A673 (cell line): ENCODE data around the gene RASAL2. TPM values are rescaled to one million over a fixed set of nuclear protein-coding genes. Genes with fewer than 3 reads are reported as not detected.

ENCODE experiments used
- BruUV-seq: library from RNA; stranded (reverse); fragments of 400-500 nt; replicated peaks from 2 replicates; lab custom pipeline; 2021; lab: Mats Ljungman, UMichigan
- CTCF ChIA-PET: fragments of 300-600 bp; sonication (Branson Sonifier 250); formaldehyde crosslinking; loops from one replicate; lab custom pipeline; 2022; ENCODE audit warnings: antibody characterized with exemption; lab: Charles Lee
- POLR2A ChIA-PET: fragments of 300-600 bp; sonication (Branson Sonifier 250); formaldehyde crosslinking; loops from one replicate; lab custom pipeline; 2022; ENCODE audit warnings: antibody characterized with exemption; ENCODE audit not compliant: low non-redundant PET; lab: Charles Lee
- DNase-seq: peaks from one replicate; pipeline ENCODE4 v3.0.0-alpha.2; 2015; ENCODE audit warnings: low spot score
- H3K27ac ChIP-seq: fragments of 200-600 bp; sonication (generic); 2 replicates; pipeline ENCODE4 v1.5.1; 2016; ENCODE audit warnings: mixed run types, low read depth, mild to moderate bottlenecking, mixed read lengths, antibody characterized with exemption, low read length; ENCODE audit not compliant: poor library complexity, severe bottlenecking
- H3K27me3 ChIP-seq: fragments of 200-600 bp; sonication (generic); replicated peaks from 2 replicates; pipeline ENCODE4 v1.6.1; 2017; ENCODE audit warnings: mixed run types, low read depth, mild to moderate bottlenecking, mixed read lengths, antibody characterized with exemption, low read length; ENCODE audit not compliant: insufficient read depth, poor library complexity
- H3K36me3 ChIP-seq: fragments of 200-600 bp; sonication (generic); 2 replicates; pipeline ENCODE4 v1.6.1; 2016; ENCODE audit warnings: mixed run types, mild to moderate bottlenecking, mixed read lengths, antibody characterized with exemption, low read length; ENCODE audit not compliant: insufficient read depth, poor library complexity, severe bottlenecking
- H3K4me1 ChIP-seq: fragments of 200-600 bp; sonication (generic); 2 replicates; pipeline ENCODE4 v1.6.1; 2017; ENCODE audit warnings: mixed run types, mild to moderate bottlenecking, mixed read lengths, antibody characterized with exemption, low read length; ENCODE audit not compliant: insufficient read depth, poor library complexity, severe bottlenecking
- H3K4me3 ChIP-seq: fragments of 200-600 bp; sonication (generic); 2 replicates; pipeline ENCODE4 v1.5.1; 2016; ENCODE audit warnings: low read depth, mixed run types, mild to moderate bottlenecking, mixed read lengths, low read length; ENCODE audit not compliant: poor library complexity, severe bottlenecking
- H3K9me3 ChIP-seq: fragments of 200-600 bp; sonication (generic); 2 replicates; pipeline ENCODE4 v1.6.1; 2016; ENCODE audit warnings: mixed run types, low read depth, mild to moderate bottlenecking, mixed read lengths, antibody characterized with exemption, low read length; ENCODE audit not compliant: poor library complexity, severe bottlenecking
- CTCF ChIP-seq: fragments of 300-800, 200-600 bp; sonication (generic); conservative IDR thresholded peaks from 2 replicates; pipeline ENCODE4 v1.5.1; 2017; ENCODE audit warnings: low read depth, mild to moderate bottlenecking, antibody characterized with exemption, low read length, moderate library complexity, mixed read lengths
- EZH2 ChIP-seq: fragments of 200-600 bp; sonication (generic); IDR thresholded peaks from 2 replicates; pipeline ENCODE4 v1.6.1; 2017; ENCODE audit warnings: borderline replicate concordance, low read depth, mild to moderate bottlenecking, mixed read lengths, antibody characterized with exemption, low read length; ENCODE audit not compliant: poor library complexity, severe bottlenecking
- intact Hi-C: fragments of 100-400 bp; cut with micrococcal nuclease; formaldehyde crosslinking; loops from one replicate; pipeline ENCODE4 v1.10.0; 2022; ENCODE audit not compliant: unreplicated experiment
- total RNA-seq: library from RNA; stranded (reverse); gene quantifications from 2 replicates; pipeline ENCODE4 v1.2.3, GENCODE V29; 2021

Gene RASAL2
- total RNA-seq, 1 experiment from 2014 or later: 8.3 TPM

DNA sequence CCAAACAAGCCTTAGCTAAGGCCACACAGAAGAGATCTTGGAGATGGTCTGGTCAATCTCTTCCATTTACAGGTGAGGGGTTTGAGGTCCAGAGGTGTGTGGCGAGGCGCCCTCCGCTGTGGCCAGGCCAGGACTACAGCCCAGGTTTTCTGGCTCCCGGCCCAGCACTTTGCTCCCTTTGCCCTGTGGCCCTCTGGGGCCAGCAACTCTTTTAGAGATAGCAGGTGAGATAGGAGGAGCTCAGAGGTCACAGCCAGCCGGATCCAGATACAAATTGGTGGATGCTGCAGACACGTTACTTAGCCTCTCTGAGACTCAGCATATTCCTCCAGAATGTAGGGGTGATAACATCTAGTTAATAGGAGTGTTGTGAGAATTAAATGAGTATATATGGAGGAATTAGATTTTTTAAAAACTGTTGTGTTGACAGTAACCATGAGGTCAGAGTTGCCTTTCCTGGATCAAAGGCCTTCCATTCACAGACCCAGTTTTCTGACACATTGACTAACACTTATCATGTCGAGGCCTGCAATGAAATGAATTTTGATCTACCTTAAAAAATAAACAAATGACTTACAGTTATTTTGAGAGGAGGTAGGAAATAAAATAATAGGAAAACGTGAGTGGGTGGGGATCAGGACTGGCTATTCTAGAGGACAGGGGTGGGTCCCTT lies 435.6 kb downstream of the RASAL2 start:
- ChIA-PET POLR2A (no interaction called here), CTCF (no interaction called here)

DNA sequence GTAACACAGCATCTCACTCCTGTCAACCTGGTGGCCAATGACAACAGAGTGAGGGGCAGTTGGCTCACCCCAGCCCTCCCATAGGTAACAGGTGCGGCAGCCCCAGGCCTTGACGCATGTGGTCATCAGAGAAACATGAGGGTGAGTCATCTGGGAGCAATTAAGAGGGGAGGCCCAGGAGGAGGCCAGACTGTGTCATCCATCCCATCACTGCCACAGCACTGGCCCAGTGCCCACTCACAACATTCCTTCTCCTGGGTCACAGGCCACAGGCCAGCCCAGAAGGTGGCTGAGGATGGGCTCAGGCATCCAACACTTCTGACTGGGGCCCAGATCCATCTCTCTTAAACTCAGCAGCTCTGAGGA lies 436.1 kb downstream of the RASAL2 start:
- Histone ChIP-seq H3K9me3 (no peaks in the 10 kb centered on the region), H3K36me3 (no peaks in the 10 kb centered on the region), H3K4me1 (peaks cover 11% of the 10 kb centered on the region), H3K4me3 (no peak overlapping the region), H3K27me3 (no peaks in the 10 kb centered on the region), H3K27ac (no peak overlapping the region)
- no TSS peak for BruUV-seq
- no peak for TF ChIP-seq CTCF
- no peak for TF ChIP-seq EZH2
- POLR2A ChIA-PET: no interaction called here
- DNase-seq: no peak
- CTCF ChIA-PET: interaction anchor here (1.4 kb wide), 1 partner anchor 220 kb away, joined by 3 read pairs; no protein-coding TSS in a partner anchor
- intact Hi-C loops: no loop called here

More for the DNA sequence above, 435.6 kb downstream of the RASAL2 start:
- intact Hi-C loops: loop anchor here (5.0 kb wide), 1 partner anchor 227 kb away; no protein-coding TSS in a partner anchor
- TF ChIP-seq CTCF (no peak), EZH2 (no peak)
- Histone ChIP-seq H3K36me3 (no peaks in the 10 kb centered on the region), H3K27me3 (no peaks in the 10 kb centered on the region), H3K4me3 (no peak overlapping the region), H3K9me3 (no peaks in the 10 kb centered on the region), H3K27ac (no peak overlapping the region), H3K4me1 (peaks cover 11% of the 10 kb centered on the region)
- BruUV-seq: no TSS peak
- no peak for DNase-seq

- POLR2A ChIA-PET: no interaction called here
- no peak for DNase-seq
- H3K9me3 ChIP-seq: no peaks in the 10 kb centered on the region
- H3K27me3 ChIP-seq: no peaks in the 10 kb centered on the region
- intact Hi-C loops: no loop called here
- peaks cover 11% of the 10 kb centered on the region for H3K4me1 ChIP-seq
- no peaks in the 10 kb centered on the region for H3K36me3 ChIP-seq
- TF ChIP-seq EZH2: no peak
- CTCF ChIA-PET: interaction anchor here (1.4 kb wide), 1 partner anchor 220 kb away, joined by 3 read pairs; no protein-coding TSS in a partner anchor
- no peak overlapping the region for H3K4me3 ChIP-seq
- no peak overlapping the region for H3K27ac ChIP-seq
- BruUV-seq: no TSS peak
Measured at GRCh38 chr1:178530502-178530901, 436.6 kb downstream of the RASAL2 start.
